GM21447 (cell line): Measurements from ENCODE around the gene ETV5.

Experiments
- ATAC-seq: cut with Tn5 transposase; IDR thresholded peaks from one replicate; pipeline ENCODE4 v1.9.1; 2021; ENCODE audit not compliant: unreplicated experiment

ETV5 gene

GRCh38 chr3:186097317-186097662 is 11.6 kb downstream of the ETV5 start:
- ATAC-seq: no peak

- no peak for ATAC-seq
These were observed 12.6 kb downstream of the ETV5 start for GRCh38 chr3:186096290-186096689.

GRCh38 chr3:186095561-186096081 is 13.3 kb downstream of the ETV5 start:
- no peak for ATAC-seq

GRCh38 chr3:186094696-186095425 is 14.0 kb downstream of the ETV5 start:
- no peak for ATAC-seq

GRCh38 chr3:186094271-186094670 is 14.6 kb downstream of the ETV5 start:
- ATAC-seq: no peak

GRCh38 chr3:186093271-186093900 is 15.5 kb downstream of the ETV5 start:
- no peak for ATAC-seq

GRCh38 chr3:186092360-186093070 is 16.4 kb downstream of the ETV5 start:
- ATAC-seq: no peak

GRCh38 chr3:186090901-186091300 is 18.0 kb downstream of the ETV5 start:
- ATAC-seq: no peak

- no peak for ATAC-seq
These were observed 20.6 kb downstream of the ETV5 start for GRCh38 chr3:186088335-186088734.

GRCh38 chr3:186084264-186084663 is 24.6 kb downstream of the ETV5 start:
- no peak for ATAC-seq

- ATAC-seq: no peak
These were observed 25.1 kb downstream of the ETV5 start for GRCh38 chr3:186083746-186084145.

GRCh38 chr3:186082150-186082549 is 26.7 kb downstream of the ETV5 start:
- ATAC-seq: no peak

GRCh38 chr3:186081678-186082077 is 27.2 kb downstream of the ETV5 start:
- no peak for ATAC-seq

- no peak for ATAC-seq
These were observed 27.9 kb downstream of the ETV5 start for GRCh38 chr3:186080849-186081438.

GRCh38 chr3:186079925-186080324 is 29.0 kb downstream of the ETV5 start:
- ATAC-seq: no peak

- ATAC-seq: no peak
These were observed 31.4 kb downstream of the ETV5 start for GRCh38 chr3:186077466-186077865.

- ATAC-seq: no peak
These were observed 32.8 kb downstream of the ETV5 start for GRCh38 chr3:186075931-186076567.

- no peak for ATAC-seq
These were observed 33.4 kb downstream of the ETV5 start for GRCh38 chr3:186075489-186075888.

GRCh38 chr3:186073641-186074040 is 35.2 kb downstream of the ETV5 start:
- ATAC-seq: no peak

GRCh38 chr3:186070996-186071395 is 37.9 kb downstream of the ETV5 start:
- ATAC-seq: no peak

- ATAC-seq: no peak
These were observed 38.3 kb downstream of the ETV5 start for GRCh38 chr3:186070550-186070949.
